Urinary bladder (tissue), 4 donors: ENCODE data around the gene XIRP1. TPM values are rescaled to one million over a fixed set of nuclear protein-coding genes. Genes with fewer than 3 reads are reported as not detected.
"Not testable (repeated sequence)": the region's sequence is repeated elsewhere in the genome, so short reads cannot be mapped to it uniquely, and the experiment has no call there.

Experiments
- DNase-seq: peaks from one replicate; pipeline ENCODE4 v3.0.0-alpha.2; 2015; ENCODE audit errors: extremely low spot score
- H3K27ac ChIP-seq: one replicate; pipeline ENCODE4 v1.5.1; 2013; ENCODE audit warnings: low read depth, mild to moderate bottlenecking, moderate library complexity
- H3K36me3 ChIP-seq: one replicate; pipeline ENCODE4 v1.6.1; 2013; ENCODE audit warnings: mild to moderate bottlenecking, moderate library complexity; ENCODE audit not compliant: insufficient read depth
- H3K4me1 ChIP-seq: one replicate; pipeline ENCODE4 v1.6.1; 2013; ENCODE audit warnings: mild to moderate bottlenecking, moderate library complexity; ENCODE audit not compliant: insufficient read depth
- H3K4me3 ChIP-seq: one replicate; pipeline ENCODE4 v1.5.1; 2013; ENCODE audit warnings: low read depth, low read length
- WGBS: extraction: QIAGEN DNeasy Blood & Tissue Kit; methylation state at CpG from one replicate; pipeline ENCODE4 v1.1.7; 2013; 5-methylcytosine and 5-hydroxymethylcytosine counted together
- polyA plus RNA-seq: library from polyadenylated mRNA; stranded (reverse); fragments of 200-250 nt; gene quantifications from one replicate; pipeline ENCODE4 v1.2.3, GENCODE V29; 2013
- total RNA-seq: library from RNA; depleted of rRNA; stranded (reverse); fragments of >200 nt; gene quantifications from one replicate; pipeline ENCODE4 v1.2.3, GENCODE V29; 2014
- donor health status: healthy with polysubstance abuse.
- donor health status: healthy.

XIRP1 gene
- total and polyA plus RNA-seq, 2 donors, result 0.03 to 1.1 TPM

DNA sequence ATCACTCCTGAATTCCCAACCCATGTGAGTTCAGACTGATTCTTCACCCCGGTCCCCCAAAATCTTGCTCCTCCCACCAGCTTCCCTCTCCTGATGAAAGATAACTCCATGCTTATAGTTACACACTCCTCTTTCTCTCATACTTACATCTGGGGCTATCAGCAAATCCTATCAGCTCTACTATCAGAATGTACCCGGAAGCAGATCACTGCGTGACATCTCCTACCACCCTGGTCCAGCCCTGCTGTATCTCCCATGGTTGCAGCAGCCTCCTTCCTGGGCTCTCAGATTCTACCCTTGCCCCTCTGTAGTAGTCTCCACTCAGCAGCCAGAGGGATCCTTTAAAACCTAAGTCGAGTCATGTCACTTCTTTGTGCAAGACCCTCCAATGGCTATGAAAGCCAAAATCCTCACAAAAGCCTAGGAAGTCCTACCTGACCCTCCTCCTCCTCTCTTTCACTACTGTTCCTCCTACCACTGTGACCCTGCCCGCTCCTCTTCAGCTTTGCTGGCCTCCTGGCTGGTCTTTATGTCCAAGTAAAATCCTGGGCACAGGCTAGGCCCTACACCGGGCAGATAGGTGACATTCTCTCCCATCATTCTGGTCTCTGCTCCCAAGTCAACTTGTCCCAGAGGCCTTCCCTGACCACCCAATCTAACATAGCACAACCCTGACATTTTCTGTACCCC is 16.2 kb downstream of the XIRP1 start:
- no peak overlapping the region for H3K27ac ChIP-seq
- no peaks in the 10 kb centered on the region for H3K36me3 ChIP-seq
- no peak for DNase-seq
- no peaks in the 10 kb centered on the region for H3K4me1 ChIP-seq
- H3K4me3 ChIP-seq, result no peak overlapping the region
- 82% methylated on average over 6 of the region's 6 CpGs for WGBS

DNA sequence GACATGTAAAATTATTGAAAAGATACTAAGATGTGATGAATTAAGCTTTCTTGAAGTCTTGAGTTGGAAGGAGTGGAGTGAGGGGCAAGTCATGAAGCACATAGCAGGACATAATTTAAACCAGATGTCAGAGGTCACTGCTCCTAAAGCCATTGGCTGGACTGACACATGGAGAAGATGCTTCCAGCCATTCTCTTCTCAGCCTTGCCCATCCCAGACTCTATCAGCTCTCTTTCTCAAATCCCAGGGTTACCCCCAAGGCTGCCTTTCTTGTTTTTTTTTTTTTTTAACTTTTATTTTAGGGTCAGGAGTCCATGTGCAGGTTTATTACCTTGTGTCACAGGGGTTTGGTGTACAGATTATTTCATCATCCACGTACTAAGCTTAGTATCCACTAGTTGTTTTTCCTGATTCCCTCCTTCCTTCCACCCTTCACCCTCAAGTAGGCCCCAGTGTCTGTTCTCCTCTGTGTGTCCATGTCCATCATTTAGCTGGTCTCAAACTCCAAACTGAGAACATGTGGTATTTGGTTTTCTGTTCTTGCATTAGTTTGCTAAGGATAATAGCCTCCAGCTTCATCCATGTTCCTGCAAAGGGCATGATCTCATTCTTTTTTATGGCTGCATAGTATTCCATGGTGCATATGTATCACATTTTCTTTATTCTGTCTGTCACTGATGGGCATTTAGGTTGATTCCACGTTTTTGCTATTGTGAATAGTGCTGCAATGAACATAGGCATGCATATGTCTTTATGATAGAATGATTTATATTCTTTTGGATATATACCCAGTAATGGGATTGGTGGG is 18.9 kb downstream of the XIRP1 start:
- 76% methylated on average over 2 of the region's 2 CpGs for WGBS
- Histone ChIP-seq H3K4me1 (no peaks in the 10 kb centered on the region), H3K36me3 (no peaks in the 10 kb centered on the region), H3K27ac (no peak overlapping the region), H3K4me3 (no peak overlapping the region)
- no peak for DNase-seq

DNA sequence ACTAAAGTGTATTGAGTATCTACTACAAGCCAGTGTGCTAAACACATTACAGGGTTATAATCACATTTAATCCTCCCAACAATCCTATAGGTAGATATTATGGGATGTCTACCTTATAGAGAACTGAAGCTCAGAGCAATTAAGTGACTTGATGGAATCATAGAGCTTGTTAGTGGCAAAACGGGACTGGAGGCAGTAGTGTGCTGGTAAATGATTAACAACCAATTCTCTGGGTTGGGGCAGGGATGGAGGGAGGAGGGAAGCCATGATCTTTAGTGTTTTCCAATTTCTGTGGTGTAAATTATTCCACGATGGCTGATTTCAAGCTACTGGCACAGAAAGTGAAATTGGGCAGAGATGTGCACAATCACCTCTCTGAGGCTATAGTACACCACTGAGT is 20.5 kb downstream of the XIRP1 start:
- Histone ChIP-seq H3K36me3 (no peaks in the 10 kb centered on the region), H3K4me3 (no peak overlapping the region), H3K27ac (no peak overlapping the region), H3K4me1 (no peaks in the 10 kb centered on the region)
- 82% methylated on average over 2 of the region's 2 CpGs for WGBS
- DNase-seq, result no peak

DNA sequence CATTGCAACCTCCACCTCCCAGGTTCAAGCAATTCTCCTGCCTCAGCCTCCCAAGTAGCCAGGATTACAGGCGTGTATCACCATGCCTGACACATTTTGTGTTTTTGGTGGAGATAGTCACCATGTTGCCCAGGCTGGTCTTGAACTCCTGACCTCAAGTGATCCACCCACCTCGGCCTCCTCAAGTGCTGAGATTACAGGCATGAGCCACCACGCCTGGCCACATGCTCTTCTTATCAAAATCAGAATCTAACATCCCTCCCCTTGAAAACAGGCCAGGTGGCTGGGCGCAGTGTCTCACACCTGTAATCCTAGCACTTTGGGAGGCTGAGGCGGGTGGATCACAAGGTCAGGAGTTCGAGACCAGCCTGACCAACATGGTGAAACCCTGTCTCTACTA is 21.5 kb downstream of the XIRP1 start:
- not testable (repeated sequence) for H3K36me3 ChIP-seq, H3K4me1 ChIP-seq, DNase-seq, H3K27ac ChIP-seq, H3K4me3 ChIP-seq
- WGBS, result 90% methylated on average over 6 of the region's 6 CpGs

DNA sequence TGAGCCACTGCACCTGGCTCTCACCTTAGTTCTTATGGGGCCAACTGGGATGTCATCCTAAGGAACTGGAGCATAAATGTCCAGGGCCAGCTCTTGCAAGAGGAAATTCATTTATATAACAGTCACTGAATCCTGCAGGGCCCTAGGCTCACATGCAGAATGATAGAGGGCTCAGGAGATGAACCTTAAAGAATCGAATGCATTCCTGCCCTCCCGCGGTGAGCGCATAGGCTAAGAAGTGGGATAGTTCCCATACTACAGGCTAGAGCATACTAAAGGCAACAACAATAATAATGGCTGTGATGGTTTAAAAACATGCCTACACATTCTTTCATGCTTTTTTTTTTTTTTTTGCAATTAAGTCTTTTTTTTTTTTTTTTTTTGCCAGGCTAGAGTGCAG is 21.9 kb downstream of the XIRP1 start:
- Histone ChIP-seq H3K4me3 (no peak overlapping the region), H3K4me1 (no peaks in the 10 kb centered on the region), H3K27ac (no peak overlapping the region), H3K36me3 (no peaks in the 10 kb centered on the region)
- no peak for DNase-seq
- 85% methylated on average over 4 of the region's 4 CpGs for WGBS

DNA sequence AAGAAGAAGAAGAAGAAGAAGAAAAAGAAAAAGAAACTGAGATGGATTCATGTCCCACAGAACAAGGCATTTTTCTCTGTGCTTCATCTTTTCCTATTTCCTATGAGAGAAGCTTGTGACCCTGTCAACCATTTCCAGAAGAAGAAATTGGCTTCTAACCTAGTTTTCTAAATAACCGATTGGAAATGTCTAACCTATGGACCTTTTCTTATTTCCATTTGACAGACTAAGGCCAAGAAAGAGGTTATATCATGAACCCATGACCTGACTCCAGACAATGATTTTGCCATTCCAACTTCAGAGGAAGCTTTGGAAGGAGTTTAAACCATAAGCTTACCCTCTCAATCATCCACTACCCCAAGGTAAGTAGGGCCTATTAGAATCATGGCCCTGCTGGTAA is 22.7 kb downstream of the XIRP1 start:
- DNase-seq, result no peak
- WGBS, result 67% methylated on average over 1 of the region's 1 CpG
- H3K27ac ChIP-seq, result no peak overlapping the region
- H3K36me3 ChIP-seq, result no peaks in the 10 kb centered on the region
- no peaks in the 10 kb centered on the region for H3K4me1 ChIP-seq
- no peak overlapping the region for H3K4me3 ChIP-seq

DNA sequence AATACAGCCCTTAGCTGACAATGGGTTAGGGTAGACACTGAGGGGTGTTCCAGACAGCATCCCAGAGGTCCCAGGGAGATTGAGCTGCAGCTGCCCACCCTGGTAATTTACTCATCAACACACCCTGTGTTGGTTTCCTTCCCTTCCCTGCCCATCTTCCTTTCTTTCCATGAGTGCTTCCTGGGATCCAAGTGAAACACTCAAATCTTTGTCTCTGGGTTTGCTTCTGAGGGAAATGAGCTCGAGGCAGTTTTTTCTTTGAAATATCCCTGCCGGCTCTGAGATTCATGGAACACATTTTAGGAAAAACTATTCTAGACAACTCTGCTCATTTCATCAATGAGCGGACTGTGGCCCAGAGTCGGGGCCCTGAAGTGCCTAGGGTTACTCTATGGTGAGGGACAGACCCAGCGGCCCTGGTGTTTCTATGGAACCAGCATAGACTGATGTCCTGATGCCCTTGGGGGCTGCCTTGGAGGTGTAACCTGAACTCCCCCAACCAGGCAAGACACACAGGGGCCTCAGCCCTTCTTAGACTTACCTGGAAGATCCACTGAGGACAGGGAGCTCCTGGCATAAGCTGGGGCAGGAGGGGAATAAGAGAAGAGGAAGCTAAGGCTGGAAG is 24.1 kb downstream of the XIRP1 start:
- 87% methylated on average over 5 of the region's 5 CpGs for WGBS
- Histone ChIP-seq H3K4me3 (no peak overlapping the region), H3K36me3 (no peaks in the 10 kb centered on the region), H3K27ac (no peak overlapping the region), H3K4me1 (no peaks in the 10 kb centered on the region)
- no peak for DNase-seq

DNA sequence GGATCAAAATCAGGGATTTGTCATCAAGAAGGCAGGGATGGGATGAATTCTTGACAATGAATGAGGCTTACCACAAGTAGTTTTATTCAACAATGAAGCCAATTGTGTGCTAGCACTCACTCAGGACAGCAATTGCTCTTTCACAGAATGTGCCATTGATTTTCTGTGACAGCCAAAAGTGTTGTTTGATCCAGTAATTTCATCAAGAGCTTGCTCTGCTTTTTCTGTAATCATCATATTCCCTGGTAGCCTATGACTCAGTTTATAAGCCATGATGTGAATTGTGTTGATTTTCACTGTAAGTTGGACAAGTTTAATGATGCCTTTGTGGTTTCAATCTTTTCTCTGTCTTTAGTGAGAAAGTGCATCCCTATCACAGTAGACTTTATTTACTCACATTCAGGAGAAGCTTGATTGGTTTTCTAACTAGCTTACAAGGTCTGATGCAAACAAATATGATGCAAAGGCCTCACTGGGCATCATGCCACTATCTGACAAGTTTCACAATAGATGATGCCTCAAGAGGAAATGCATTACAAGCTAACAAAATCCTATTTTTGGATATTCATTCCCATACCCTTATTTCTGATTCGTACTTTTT is 25.4 kb downstream of the XIRP1 start:
- Histone ChIP-seq H3K36me3 (no peaks in the 10 kb centered on the region), H3K4me3 (no peak overlapping the region), H3K4me1 (no peaks in the 10 kb centered on the region), H3K27ac (no peak overlapping the region)
- no peak for DNase-seq
- whole genome bisulfite sequencing, result 65% methylated on average over 1 of the region's 1 CpG

DNA sequence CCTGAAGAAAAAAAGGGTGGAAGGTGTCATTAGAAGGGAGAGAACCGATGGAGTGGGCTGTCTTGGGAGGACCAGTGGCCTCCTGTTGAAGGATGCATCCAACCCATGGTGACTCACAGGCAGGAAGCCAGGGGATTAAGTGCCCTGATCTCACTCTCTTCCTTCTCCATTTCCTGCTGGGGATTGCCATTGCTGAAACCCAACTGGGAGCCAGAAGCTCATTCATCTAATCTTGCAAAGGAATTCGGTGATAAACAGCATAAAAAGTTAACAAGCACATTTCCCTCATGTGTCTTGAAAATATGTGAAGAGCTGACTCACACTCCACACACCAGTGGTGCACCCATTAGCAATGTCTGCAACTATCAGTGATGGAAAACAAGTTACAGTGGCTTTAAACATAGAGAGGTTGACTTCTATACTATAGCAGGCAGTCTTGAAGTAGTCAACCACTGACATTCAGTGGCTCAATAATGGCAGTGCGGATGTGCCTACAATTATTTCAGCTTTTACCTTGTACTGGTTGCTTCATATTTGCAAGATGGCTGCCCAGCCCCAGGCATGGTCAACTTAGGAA is 26.2 kb downstream of the XIRP1 start:
- WGBS, result 52% methylated on average over 3 of the region's 3 CpGs
- Histone ChIP-seq H3K4me3 (no peak overlapping the region), H3K36me3 (no peaks in the 10 kb centered on the region), H3K27ac (no peak overlapping the region), H3K4me1 (no peaks in the 10 kb centered on the region)
- no peak for DNase-seq

DNA sequence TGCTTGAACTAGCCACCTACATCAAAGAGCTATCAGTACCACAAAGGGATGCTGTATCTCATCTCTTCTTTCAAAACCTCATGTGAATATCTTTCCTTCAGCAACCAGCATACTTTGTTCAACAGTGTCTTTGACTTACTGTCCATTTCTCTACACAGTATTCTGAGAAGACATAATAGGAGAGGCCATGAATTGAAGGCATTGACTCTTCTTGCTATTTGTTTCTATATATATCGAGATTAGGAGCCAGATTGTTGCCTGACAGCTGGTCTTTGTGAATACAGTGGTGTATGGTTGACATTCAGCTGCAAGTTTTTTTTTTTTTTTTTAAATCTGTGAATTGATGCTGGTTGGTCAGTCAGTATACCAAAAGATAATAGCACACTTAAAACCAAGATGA is 26.9 kb downstream of the XIRP1 start:
- H3K4me3 ChIP-seq, result no peak overlapping the region
- no peaks in the 10 kb centered on the region for H3K4me1 ChIP-seq
- WGBS, result 42% methylated on average over 1 of the region's 1 CpG
- no peak for DNase-seq
- no peaks in the 10 kb centered on the region for H3K36me3 ChIP-seq
- H3K27ac ChIP-seq, result no peak overlapping the region

DNA sequence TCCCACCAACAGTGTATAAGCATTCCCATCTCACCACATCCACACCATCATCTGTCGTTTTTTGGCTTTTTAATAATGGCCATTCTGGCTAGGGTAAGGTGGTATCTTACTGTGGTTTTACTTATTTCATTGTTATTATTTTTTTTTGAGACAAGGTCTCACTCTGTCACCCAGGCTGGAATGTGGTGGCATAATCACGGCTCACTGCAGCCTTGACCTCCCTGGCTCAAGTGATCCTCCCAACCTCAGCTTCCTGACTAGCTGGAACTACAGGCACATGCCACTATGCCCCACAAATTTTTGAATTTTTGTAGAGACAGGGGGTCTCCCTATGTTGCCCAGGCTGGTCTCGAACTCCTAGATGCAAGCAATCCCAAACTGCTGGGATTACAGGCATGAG is 28.0 kb downstream of the XIRP1 start:
- WGBS, result 93% methylated on average over 3 of the region's 3 CpGs
- H3K36me3 ChIP-seq, result no peaks in the 10 kb centered on the region
- no peak overlapping the region for H3K4me3 ChIP-seq
- DNase-seq, result no peak
- no peaks in the 10 kb centered on the region for H3K4me1 ChIP-seq
- H3K27ac ChIP-seq, result no peak overlapping the region

DNA sequence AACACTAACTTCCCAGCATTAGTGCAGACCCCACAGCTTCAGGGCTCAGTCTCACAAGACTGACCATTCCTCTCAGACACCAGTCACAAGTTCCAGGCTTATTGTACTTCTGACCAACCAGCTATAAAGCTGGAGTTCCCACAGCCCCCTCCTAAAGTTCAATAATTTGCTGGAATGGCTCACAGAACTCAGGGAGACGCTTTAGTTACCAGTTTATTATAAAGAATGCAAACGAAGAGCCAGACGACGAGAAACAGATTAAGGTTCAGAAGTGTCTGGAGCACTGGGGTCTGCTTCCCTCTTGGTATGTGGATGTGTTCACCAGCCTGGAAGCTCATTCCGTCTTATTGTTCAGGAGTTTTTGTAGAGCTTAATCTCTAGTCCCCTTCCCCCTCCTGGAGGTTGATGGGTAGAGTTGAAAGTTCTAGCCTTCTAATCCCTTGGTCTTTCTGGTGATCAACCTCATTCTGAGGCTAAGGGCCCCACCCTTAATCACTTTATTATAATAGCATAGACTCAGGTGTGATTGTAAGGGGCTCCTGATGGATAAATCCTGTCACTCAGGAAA is 34.2 kb downstream of the XIRP1 start:
- Histone ChIP-seq H3K36me3 (no peaks in the 10 kb centered on the region), H3K4me3 (no peak overlapping the region), H3K4me1 (no peaks in the 10 kb centered on the region), H3K27ac (no peak overlapping the region)
- DNase-seq, result no peak
- 41% methylated on average over 5 of the region's 5 CpGs for WGBS

DNA sequence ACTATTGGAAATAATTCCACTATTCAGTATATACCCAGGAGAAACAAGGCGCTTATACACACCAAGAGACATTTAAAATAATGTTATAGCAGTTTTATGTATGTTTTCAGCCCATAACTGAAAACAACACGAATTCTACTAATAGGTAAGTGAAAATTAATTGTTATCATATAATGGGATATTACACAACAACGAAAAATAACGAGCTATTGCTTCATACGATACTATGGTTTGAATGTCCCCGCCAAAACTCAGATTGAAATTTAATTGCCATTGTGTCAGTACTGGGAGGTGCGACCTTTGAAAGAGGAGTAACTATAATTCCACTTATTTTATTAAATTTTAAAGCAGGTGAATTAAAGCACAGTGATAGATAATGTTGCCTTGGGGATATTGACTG is 35.0 kb downstream of the XIRP1 start:
- no peak for DNase-seq
- Histone ChIP-seq H3K4me1 (no peaks in the 10 kb centered on the region), H3K4me3 (no peak overlapping the region), H3K36me3 (no peaks in the 10 kb centered on the region), H3K27ac (no peak overlapping the region)
- WGBS, result 88% methylated on average over 7 of the region's 7 CpGs
